Neural progenitor cell (in vitro differentiated cells): ENCODE results near the gene NCAM1. TPM values are rescaled to one million over a fixed set of nuclear protein-coding genes. Genes with fewer than 3 reads are reported as not detected.

ENCODE experiments used
- DNase-seq: peaks from one replicate; pipeline ENCODE4 v3.0.0-alpha.2; 2016; ENCODE audit warnings: low spot score
- H2AFZ ChIP-seq: fragments of 200-600 bp; sonication (generic); replicated peaks from 2 replicates; pipeline ENCODE4 v1.6.1; 2016; ENCODE audit warnings: antibody characterized with exemption
- H3F3A ChIP-seq: fragments of 200-600 bp; sonication (generic); 2 replicates; pipeline ENCODE4 v1.6.1; 2016; ENCODE audit warnings: antibody characterized with exemption, low read depth
- H3K27ac ChIP-seq: fragments of 200-600 bp; sonication (generic); 2 replicates; pipeline ENCODE4 v1.5.1; 2016; ENCODE audit warnings: mild to moderate bottlenecking
- H3K27me3 ChIP-seq: fragments of 200-600 bp; sonication (generic); 2 replicates; pipeline ENCODE4 v1.6.1; 2016; ENCODE audit warnings: mild to moderate bottlenecking, moderate library complexity
- H3K36me3 ChIP-seq: fragments of 200-600 bp; sonication (generic); 2 replicates; pipeline ENCODE4 v1.5.1; 2016
- H3K4me1 ChIP-seq: fragments of 200-600 bp; sonication (generic); 2 replicates; pipeline ENCODE4 v1.6.1; 2016; ENCODE audit warnings: mixed run types
- H3K4me2 ChIP-seq: fragments of 200-600 bp; sonication (generic); 2 replicates; pipeline ENCODE4 v1.6.1; 2016
- H3K4me3 ChIP-seq: fragments of 200-600 bp; sonication (generic); 2 replicates; pipeline ENCODE4 v1.5.1; 2016
- H3K79me2 ChIP-seq: fragments of 200-600 bp; sonication (generic); 2 replicates; pipeline ENCODE4 v1.6.1; 2016; ENCODE audit warnings: low read depth
- H3K9ac ChIP-seq: fragments of 200-600 bp; sonication (generic); 2 replicates; pipeline ENCODE4 v1.6.1; 2016
- H3K9me3 ChIP-seq: fragments of 200-600 bp; sonication (generic); 2 replicates; pipeline ENCODE4 v1.5.1; 2016; ENCODE audit warnings: low read depth
- H4K20me1 ChIP-seq: fragments of 200-600 bp; sonication (generic); 2 replicates; pipeline ENCODE4 v1.6.1; 2016; ENCODE audit warnings: low read depth
- H3K27ac Mint-ChIP-seq: 3 replicates; pipeline ENCODE4 v1.8.0; 2021; ENCODE audit warnings: mixed read lengths
- H3K27me3 Mint-ChIP-seq: 2 replicates; pipeline ENCODE4 v1.8.0; 2022; ENCODE audit warnings: low read depth, mild to moderate bottlenecking, inconsistent platforms, moderate library complexity, mixed read lengths; ENCODE audit not compliant: insufficient read depth
- H3K36me3 Mint-ChIP-seq: 3 replicates; pipeline ENCODE4 v1.8.0; 2021; ENCODE audit warnings: mixed read lengths
- H3K4me1 Mint-ChIP-seq: 3 replicates; pipeline ENCODE4 v1.8.0; 2021; ENCODE audit warnings: mixed read lengths
- H3K4me3 Mint-ChIP-seq: 3 replicates; pipeline ENCODE4 v1.8.0; 2021; ENCODE audit warnings: mild to moderate bottlenecking, moderate library complexity, mixed read lengths
- H3K9me3 Mint-ChIP-seq: 3 replicates; pipeline ENCODE4 v1.8.0; 2020; ENCODE audit warnings: mixed read lengths
- EZH2 ChIP-seq: fragments of 200-600 bp; sonication (generic); IDR thresholded peaks from 2 replicates; pipeline ENCODE4 v1.6.1; 2017; ENCODE audit warnings: antibody characterized with exemption, mild to moderate bottlenecking, moderate library complexity
- EZH2phosphoT487 ChIP-seq: fragments of 200-600 bp; sonication (generic); IDR thresholded peaks from 2 replicates; pipeline ENCODE4 v1.6.1; 2017; ENCODE audit warnings: antibody characterized with exemption
- total RNA-seq: library from RNA; depleted of rRNA; stranded (reverse); fragments of >200 nt; gene quantifications from 2 replicates; pipeline ENCODE4 v1.2.3, GENCODE V29; 2015; ENCODE audit warnings: low replicate concordance
- TF ChIP-seq, protein P1 (sequence below): fragments of 200-600 bp; sonication (generic); IDR thresholded peaks from 2 replicates; pipeline ENCODE4 v1.5.1; 2017; ENCODE audit warnings: antibody characterized with exemption, mild to moderate bottlenecking

NCAM1 gene
- total RNA-seq, 1 donor from 2014 or later, result 17.5 TPM

DNA sequence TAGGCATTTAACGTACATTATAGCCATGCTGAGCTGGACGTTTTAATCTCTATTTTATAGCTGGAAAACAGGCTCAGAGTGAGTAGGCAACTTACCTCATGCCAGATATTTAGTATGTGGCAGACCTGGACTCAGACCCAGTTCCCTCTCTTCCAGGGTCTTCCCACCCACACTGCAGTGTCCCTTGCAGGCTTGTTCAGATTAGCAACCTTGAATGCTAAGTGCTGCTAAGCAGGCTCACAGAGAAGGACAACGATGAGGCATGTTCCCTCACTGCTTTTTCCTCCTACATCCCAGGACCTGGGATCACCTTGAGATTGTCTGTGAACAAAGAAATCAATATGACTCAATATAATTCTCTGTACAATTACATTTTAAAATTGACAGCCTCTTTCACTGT, 65.6 kb downstream of the NCAM1 start:
- H3K9ac ChIP-seq, result no peak overlapping the region
- no peak overlapping the region for H3K4me3 ChIP-seq
- H3K27ac Mint-ChIP-seq, result no peak overlapping the region
- H3K4me1 ChIP-seq, result no peaks in the 10 kb centered on the region
- H3K27ac ChIP-seq, result no peak overlapping the region
- no peaks in the 10 kb centered on the region for H4K20me1 ChIP-seq
- H3K27me3 Mint-ChIP-seq, result no peaks in the 10 kb centered on the region
- H3K79me2 ChIP-seq, result no peaks in the 10 kb centered on the region
- no peak for TF ChIP-seq EZH2
- DNase-seq, result no peak
- H2AFZ ChIP-seq, result no peak overlapping the region
- no peaks in the 10 kb centered on the region for H3K36me3 ChIP-seq
- no peaks in the 10 kb centered on the region for H3F3A ChIP-seq
- no peak overlapping the region for H3K4me3 Mint-ChIP-seq
- H3K36me3 Mint-ChIP-seq, result no peaks in the 10 kb centered on the region
- H3K4me1 Mint-ChIP-seq, result no peaks in the 10 kb centered on the region
- no peak overlapping the region for H3K4me2 ChIP-seq
- peaks cover 2% of the 10 kb centered on the region for H3K9me3 Mint-ChIP-seq
- no peaks in the 10 kb centered on the region for H3K9me3 ChIP-seq
- no peaks in the 10 kb centered on the region for H3K27me3 ChIP-seq

DNA sequence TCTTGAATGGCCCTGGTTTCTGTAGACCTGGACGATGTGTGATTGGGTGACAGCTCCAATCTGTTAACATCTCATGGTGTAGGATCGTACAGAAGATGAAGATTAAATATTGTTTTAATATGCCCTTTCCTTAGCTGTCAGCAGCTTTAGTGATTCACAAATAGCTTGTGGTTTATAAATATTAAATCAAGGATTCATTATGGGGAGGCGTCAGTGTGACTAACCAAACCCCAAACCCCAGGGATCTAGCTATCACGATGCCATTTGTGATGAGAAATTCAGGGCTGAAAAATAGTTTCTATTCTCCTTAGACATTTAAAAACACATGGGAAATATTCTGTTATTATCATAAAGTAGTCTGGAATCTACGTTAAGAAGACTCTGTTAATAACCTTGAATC, 73.4 kb downstream of the NCAM1 start:
- H3K9me3 Mint-ChIP-seq, result peaks cover 2% of the 10 kb centered on the region
- no peaks in the 10 kb centered on the region for H3K36me3 ChIP-seq
- H3K9me3 ChIP-seq, result no peaks in the 10 kb centered on the region
- H3F3A ChIP-seq, result no peaks in the 10 kb centered on the region
- H3K79me2 ChIP-seq, result no peaks in the 10 kb centered on the region
- H3K4me3 ChIP-seq, result no peak overlapping the region
- H3K27me3 ChIP-seq, result no peaks in the 10 kb centered on the region
- H3K36me3 Mint-ChIP-seq, result no peaks in the 10 kb centered on the region
- H3K27ac Mint-ChIP-seq, result no peak overlapping the region
- TF ChIP-seq EZH2, result no peak
- no peak for TF ChIP-seq EZH2phosphoT487
- TF ChIP-seq, protein P1, sequence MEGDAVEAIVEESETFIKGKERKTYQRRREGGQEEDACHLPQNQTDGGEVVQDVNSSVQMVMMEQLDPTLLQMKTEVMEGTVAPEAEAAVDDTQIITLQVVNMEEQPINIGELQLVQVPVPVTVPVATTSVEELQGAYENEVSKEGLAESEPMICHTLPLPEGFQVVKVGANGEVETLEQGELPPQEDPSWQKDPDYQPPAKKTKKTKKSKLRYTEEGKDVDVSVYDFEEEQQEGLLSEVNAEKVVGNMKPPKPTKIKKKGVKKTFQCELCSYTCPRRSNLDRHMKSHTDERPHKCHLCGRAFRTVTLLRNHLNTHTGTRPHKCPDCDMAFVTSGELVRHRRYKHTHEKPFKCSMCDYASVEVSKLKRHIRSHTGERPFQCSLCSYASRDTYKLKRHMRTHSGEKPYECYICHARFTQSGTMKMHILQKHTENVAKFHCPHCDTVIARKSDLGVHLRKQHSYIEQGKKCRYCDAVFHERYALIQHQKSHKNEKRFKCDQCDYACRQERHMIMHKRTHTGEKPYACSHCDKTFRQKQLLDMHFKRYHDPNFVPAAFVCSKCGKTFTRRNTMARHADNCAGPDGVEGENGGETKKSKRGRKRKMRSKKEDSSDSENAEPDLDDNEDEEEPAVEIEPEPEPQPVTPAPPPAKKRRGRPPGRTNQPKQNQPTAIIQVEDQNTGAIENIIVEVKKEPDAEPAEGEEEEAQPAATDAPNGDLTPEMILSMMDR, result no peak
- no peak overlapping the region for H3K9ac ChIP-seq
- H3K4me1 Mint-ChIP-seq, result no peaks in the 10 kb centered on the region
- H3K4me2 ChIP-seq, result no peak overlapping the region
- no peak overlapping the region for H3K4me3 Mint-ChIP-seq
- no peak overlapping the region for H2AFZ ChIP-seq
- H3K27ac ChIP-seq, result no peak overlapping the region
- H4K20me1 ChIP-seq, result no peaks in the 10 kb centered on the region
- H3K4me1 ChIP-seq, result no peaks in the 10 kb centered on the region
- DNase-seq, result no peak
- no peaks in the 10 kb centered on the region for H3K27me3 Mint-ChIP-seq

DNA sequence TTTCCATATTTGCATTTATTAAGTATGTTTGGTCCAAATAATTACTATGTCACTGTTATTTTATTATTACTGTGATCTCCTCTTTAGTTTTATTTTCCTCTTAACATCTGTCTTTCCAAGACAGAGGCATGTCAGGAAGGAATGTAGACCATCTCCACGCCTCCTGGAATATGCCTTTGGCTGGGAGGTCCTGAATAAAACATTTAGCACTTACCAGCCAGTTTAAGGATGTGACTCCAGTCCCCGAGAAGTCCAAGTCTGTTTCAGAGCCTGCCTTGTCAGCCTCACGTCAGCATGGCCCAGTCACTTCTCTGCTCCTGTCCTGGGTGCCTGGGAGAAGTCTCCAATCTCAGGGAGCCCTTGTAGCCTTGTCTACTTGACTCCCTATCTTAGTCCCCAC, 74.5 kb downstream of the NCAM1 start:
- no peak overlapping the region for H2AFZ ChIP-seq
- H3K27ac Mint-ChIP-seq, result no peak overlapping the region

GRCh38 chr11:113043698-113044097, 82.5 kb downstream of the NCAM1 start:
- Histone ChIP-seq H3K4me3 (no peak overlapping the region), H3K27me3 (no peaks in the 10 kb centered on the region), H3F3A (no peaks in the 10 kb centered on the region), H3K36me3 (no peaks in the 10 kb centered on the region), H3K9me3 (no peaks in the 10 kb centered on the region), H3K4me2 (no peak overlapping the region), H3K9ac (no peak overlapping the region), H2AFZ (no peak overlapping the region), H4K20me1 (no peaks in the 10 kb centered on the region), H3K27ac (no peak overlapping the region), H3K4me1 (no peaks in the 10 kb centered on the region), H3K79me2 (no peaks in the 10 kb centered on the region)
- no peak overlapping the region for H3K4me3 Mint-ChIP-seq
- no peaks in the 10 kb centered on the region for H3K4me1 Mint-ChIP-seq
- no peak for DNase-seq
- peaks cover 2% of the 10 kb centered on the region for H3K9me3 Mint-ChIP-seq
- TF ChIP-seq, protein P1, result no peak
- TF ChIP-seq EZH2, result no peak
- TF ChIP-seq EZH2phosphoT487, result no peak
- no peaks in the 10 kb centered on the region for H3K27me3 Mint-ChIP-seq
- no peaks in the 10 kb centered on the region for H3K36me3 Mint-ChIP-seq
- H3K27ac Mint-ChIP-seq, result no peak overlapping the region

More for the DNA sequence above, 74.5 kb downstream of the NCAM1 start:
- Histone ChIP-seq H3K27ac (no peak overlapping the region), H4K20me1 (no peaks in the 10 kb centered on the region), H3K9me3 (no peaks in the 10 kb centered on the region), H3K4me1 (no peaks in the 10 kb centered on the region), H3K4me3 (no peak overlapping the region), H3F3A (no peaks in the 10 kb centered on the region), H3K36me3 (no peaks in the 10 kb centered on the region), H3K79me2 (no peaks in the 10 kb centered on the region), H3K9ac (no peak overlapping the region), H3K27me3 (no peaks in the 10 kb centered on the region), H3K4me2 (no peak overlapping the region)
- TF ChIP-seq EZH2phosphoT487, result no peak
- no peak for TF ChIP-seq EZH2
- TF ChIP-seq, protein P1, result no peak
- no peaks in the 10 kb centered on the region for H3K36me3 Mint-ChIP-seq
- H3K4me1 Mint-ChIP-seq, result no peaks in the 10 kb centered on the region
- H3K9me3 Mint-ChIP-seq, result peaks cover 2% of the 10 kb centered on the region
- no peaks in the 10 kb centered on the region for H3K27me3 Mint-ChIP-seq
- H3K4me3 Mint-ChIP-seq, result no peak overlapping the region
- no peak for DNase-seq
